ENCODE measurements around the gene LMO1. TPM values are rescaled to one million over a fixed set of nuclear protein-coding genes. Genes with fewer than 3 reads are reported as not detected.

Gene LMO1
- total RNA-seq, 1 experiment from 2014 or later = 0.27 TPM

GRCh38 chr11:8261921-8262551, 1.6 kb downstream of the LMO1 start:
- ATAC-seq (no peak), DNase-seq (ENCODE audit: low read depth, low spot score) (no peak)
- H3K9me3 ChIP-seq (ENCODE audit: control insufficient read depth in 1 of 2, insufficient read depth in 1 of 2, low read depth in 1 of 2, low read length in 2 of 2) = no peaks in the 10 kb centered on the region
- H4K20me1 ChIP-seq (ENCODE audit: insufficient read depth) = no peaks in the 10 kb centered on the region
- H3K9ac ChIP-seq (ENCODE audit: low read length) = no peak overlapping the region
- no peaks in the 10 kb centered on the region for H3K27me3 ChIP-seq (ENCODE audit: insufficient read depth, low read length)
- ChIA-PET CTCF (no interaction called here), RAD21 (ENCODE audit: low non-redundant PET in 1 of 2, low total read pairs in 2 of 2, uncharacterized antibody in 2 of 2, unreplicated experiment in 2 of 2) (no interaction called here), POLR2A (no interaction called here)
- no peaks in the 10 kb centered on the region for H3K79me2 ChIP-seq (ENCODE audit: insufficient read depth, low read length)
- intact Hi-C loops (cut with micrococcal nuclease) = no loop called here
- H3K4me2 ChIP-seq (ENCODE audit: low read length) = no peak overlapping the region
- H3K27ac ChIP-seq (ENCODE audit: low read depth, low read length) = no peak overlapping the region
- H3K9me2 ChIP-seq (ENCODE audit: insufficient read depth) = no peaks in the 10 kb centered on the region
- no TSS peak for BruUV-seq (replicated peaks)
- no peak overlapping the region for H2AFZ ChIP-seq (ENCODE audit: low read depth, low read length, poor library complexity, severe bottlenecking)
- H3K4me3 ChIP-seq (replicated peaks in 1 of 2; ENCODE audit: low read depth in 1 of 2, low read length in 2 of 2) = no peak overlapping the region
- H3K36me3 ChIP-seq (ENCODE audit: control insufficient read depth in 1 of 2, insufficient read depth in 2 of 2, low read length in 2 of 2) = no peaks in the 10 kb centered on the region
- peaks cover 5 to 8% of the 10 kb centered on the region in 2 experiments; a peak in 2 of 4 replicates for H3K4me1 ChIP-seq (ENCODE audit: control insufficient read depth in 1 of 2, insufficient read depth in 2 of 2, low read length in 2 of 2)
- no peak for TF ChIP-seq POLR2AphosphoS5 (IDR thresholded peaks at IDR 0.05; ENCODE audit: low read depth, low read length)
- TF ChIP-seq FOSL1 (IDR thresholded peaks at IDR 0.05; ENCODE audit: low read depth) = no peak
- no peak for TF ChIP-seq ELF1 (IDR thresholded peaks at IDR 0.05; ENCODE audit: borderline replicate concordance, low read depth)
- no peak for TF ChIP-seq RAD21 (IDR thresholded peaks at IDR 0.05; ENCODE audit: low read depth)
- TF ChIP-seq, protein P1, sequence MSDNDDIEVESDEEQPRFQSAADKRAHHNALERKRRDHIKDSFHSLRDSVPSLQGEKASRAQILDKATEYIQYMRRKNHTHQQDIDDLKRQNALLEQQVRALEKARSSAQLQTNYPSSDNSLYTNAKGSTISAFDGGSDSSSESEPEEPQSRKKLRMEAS (IDR thresholded peaks at IDR 0.05) = no peak
- TF ChIP-seq CBX3 (IDR thresholded peaks at IDR 0.05; ENCODE audit: low read depth) = no peak

DNA sequence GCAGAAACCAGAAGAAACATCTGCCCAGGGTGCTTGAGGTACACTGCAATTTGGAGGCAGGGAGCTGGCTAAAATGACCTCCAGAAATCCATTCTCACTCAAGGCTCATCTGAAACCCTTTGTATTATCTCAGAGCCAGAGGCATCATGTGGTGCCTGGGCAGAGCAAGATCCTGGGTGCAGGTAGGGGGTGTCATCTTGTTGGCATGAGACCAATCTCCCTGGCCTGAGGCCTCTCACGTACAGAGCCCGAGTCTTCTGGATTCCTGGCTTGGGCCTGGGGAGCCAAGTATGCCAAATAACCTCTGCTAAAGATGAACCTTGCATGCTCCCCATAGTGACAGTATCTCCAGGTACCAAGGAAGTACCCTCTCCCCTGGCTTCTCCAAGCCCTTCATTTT, 2.4 kb downstream of the LMO1 start:
- no peaks in the 10 kb centered on the region for H3K36me3 ChIP-seq (ENCODE audit: control insufficient read depth in 1 of 2, insufficient read depth in 2 of 2, low read length in 2 of 2)
- H2AFZ ChIP-seq (ENCODE audit: low read depth, low read length, poor library complexity, severe bottlenecking) = no peak overlapping the region
- intact Hi-C loops (cut with micrococcal nuclease) = no loop called here
- no peaks in the 10 kb centered on the region for H3K9me3 ChIP-seq (ENCODE audit: control insufficient read depth in 1 of 2, insufficient read depth in 1 of 2, low read depth in 1 of 2, low read length in 2 of 2)
- no peak overlapping the region for H3K9ac ChIP-seq (ENCODE audit: low read length)
- ChIA-PET POLR2A (no interaction called here), CTCF (no interaction called here), RAD21 (ENCODE audit: low non-redundant PET in 1 of 2, low total read pairs in 2 of 2, uncharacterized antibody in 2 of 2, unreplicated experiment in 2 of 2) (no interaction called here)
- no peaks in the 10 kb centered on the region for H4K20me1 ChIP-seq (ENCODE audit: insufficient read depth)
- H3K4me2 ChIP-seq (ENCODE audit: low read length) = no peak overlapping the region
- H3K27me3 ChIP-seq (ENCODE audit: insufficient read depth, low read length) = no peaks in the 10 kb centered on the region
- ATAC-seq (no peak), DNase-seq (ENCODE audit: low read depth, low spot score) (no peak)
- H3K27ac ChIP-seq (ENCODE audit: low read depth, low read length) = no peak overlapping the region
- H3K79me2 ChIP-seq (ENCODE audit: insufficient read depth, low read length) = no peaks in the 10 kb centered on the region
- H3K4me3 ChIP-seq (replicated peaks in 1 of 2; ENCODE audit: low read depth in 1 of 2, low read length in 2 of 2) = no peak overlapping the region
- H3K4me1 ChIP-seq (ENCODE audit: control insufficient read depth in 1 of 2, insufficient read depth in 2 of 2, low read length in 2 of 2) = peaks cover 5 to 8% of the 10 kb centered on the region in 2 experiments; a peak in 2 of 4 replicates
- BruUV-seq (replicated peaks) = no TSS peak
- no peaks in the 10 kb centered on the region for H3K9me2 ChIP-seq (ENCODE audit: insufficient read depth)
- TF ChIP-seq ZBTB33 (IDR thresholded peaks at IDR 0.05; ENCODE audit: extremely low read depth, insufficient replicate concordance, low read length) = no peak
- TF ChIP-seq, protein P2, sequence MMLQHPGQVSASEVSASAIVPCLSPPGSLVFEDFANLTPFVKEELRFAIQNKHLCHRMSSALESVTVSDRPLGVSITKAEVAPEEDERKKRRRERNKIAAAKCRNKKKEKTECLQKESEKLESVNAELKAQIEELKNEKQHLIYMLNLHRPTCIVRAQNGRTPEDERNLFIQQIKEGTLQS (IDR thresholded peaks at IDR 0.05) = no peak
- no peak for TF ChIP-seq CEBPB (IDR thresholded peaks at IDR 0.05; ENCODE audit: low read depth)
- no peak for TF ChIP-seq EGR1 (IDR thresholded peaks at IDR 0.05; ENCODE audit: low read depth)
- TF ChIP-seq JUND (IDR thresholded peaks at IDR 0.05) = no peak
- no peak for TF ChIP-seq REST (IDR thresholded peaks at IDR 0.05; ENCODE audit: low read depth)
- TF ChIP-seq FOSL1 (IDR thresholded peaks at IDR 0.05; ENCODE audit: low read depth) = no peak
- no peak for TF ChIP-seq ZFX (IDR thresholded peaks at IDR 0.05)
- TF ChIP-seq, protein P1 (IDR thresholded peaks at IDR 0.05) = no peak
- TF ChIP-seq POLR2AphosphoS5 (IDR thresholded peaks at IDR 0.05; ENCODE audit: low read depth, low read length) = no peak
- TF ChIP-seq CBX3 (IDR thresholded peaks at IDR 0.05; ENCODE audit: low read depth) = no peak
- TF ChIP-seq EZH2 (IDR thresholded peaks at IDR 0.05) = no peak
- no peak for TF ChIP-seq ELF1 (IDR thresholded peaks at IDR 0.05; ENCODE audit: borderline replicate concordance, low read depth)

All from HCT116 (cell line).